ENCODE results near the gene EYS. TPM values are rescaled to one million over a fixed set of nuclear protein-coding genes. Genes with fewer than 3 reads are reported as not detected.

EYS gene
- total and polyA plus RNA-seq, 8 donors: 0.55 to 0.58 TPM; not detected in 6

- TF ChIP-seq EP300 (IDR thresholded peaks at IDR 0.05): no peak
- TF ChIP-seq POLR2A (IDR thresholded peaks at IDR 0.05): no peak
- TF ChIP-seq POLR2AphosphoS5 (IDR thresholded peaks at IDR 0.05): no peak
- no peak for TF ChIP-seq CTCF (IDR thresholded peaks at IDR 0.05)
- Histone ChIP-seq H3K4me3 (no peak overlapping the region), H3K4me1 (no peaks in the 10 kb centered on the region), H3K27me3 (no peaks in the 10 kb centered on the region), H3K27ac (no peak overlapping the region), H3K36me3 (no peaks in the 10 kb centered on the region), H3K9me3 (peaks cover 0 to 6% (median 0%) of the 10 kb centered on the region in 4 donors)
- intact Hi-C loops (cut with DNase I; ENCODE audit: low total_unique reads): no loop called here
- no peak for DNase-seq
- 74 to 85% (median 80%) methylated on average over 3 of the region's 3 CpGs for WGBS, 5 donors
Observed at GRCh38 chr6:65546894-65547293, 160.1 kb downstream of the EYS start.

DNA sequence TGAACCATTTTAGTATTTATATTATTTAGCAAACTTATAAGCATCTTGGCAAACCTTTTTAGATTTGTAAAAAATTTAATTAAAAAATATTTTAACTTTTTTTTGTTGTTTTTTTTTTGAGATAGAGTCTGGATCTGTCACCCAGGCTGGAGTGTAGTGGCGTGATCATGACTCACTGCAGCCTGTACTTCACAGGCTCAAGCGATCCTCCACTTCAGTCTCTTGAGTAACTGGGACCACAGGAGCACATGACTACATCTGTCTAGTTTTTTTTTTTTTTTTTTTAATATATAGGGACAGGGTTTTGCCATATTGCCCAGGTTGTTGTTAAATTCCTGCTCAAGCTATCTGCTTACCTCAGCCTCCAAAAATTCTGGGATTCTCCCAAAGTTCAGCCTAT lies 161.1 kb downstream of the EYS start:
- Histone ChIP-seq H3K4me1 (no peaks in the 10 kb centered on the region), H3K36me3 (no peaks in the 10 kb centered on the region), H3K9me3 (peaks cover 0 to 6% (median 0%) of the 10 kb centered on the region in 4 donors), H3K4me3 (no peak overlapping the region), H3K27me3 (no peaks in the 10 kb centered on the region), H3K27ac (no peak overlapping the region)
- intact Hi-C loops (cut with DNase I; ENCODE audit: low total_unique reads): no loop called here
- WGBS, 5 donors: 83 to 88% (median 85%) methylated on average over 2 of the region's 2 CpGs
- TF ChIP-seq EP300 (IDR thresholded peaks at IDR 0.05) (no peak), POLR2A (IDR thresholded peaks at IDR 0.05) (no peak), CTCF (IDR thresholded peaks at IDR 0.05) (no peak), POLR2AphosphoS5 (IDR thresholded peaks at IDR 0.05) (no peak)
- DNase-seq: no peak

GRCh38 chr6:65538644-65539043 lies 168.4 kb downstream of the EYS start:
- H3K36me3 ChIP-seq: no peaks in the 10 kb centered on the region
- 89 to 94% (median 91%) methylated on average over 1 of the region's 1 CpG for WGBS, 5 donors
- H3K4me1 ChIP-seq: no peaks in the 10 kb centered on the region
- TF ChIP-seq CTCF (IDR thresholded peaks at IDR 0.05) (no peak), POLR2AphosphoS5 (IDR thresholded peaks at IDR 0.05) (no peak), POLR2A (IDR thresholded peaks at IDR 0.05) (no peak), EP300 (IDR thresholded peaks at IDR 0.05) (no peak)
- H3K27ac ChIP-seq: no peak overlapping the region
- intact Hi-C loops (cut with DNase I; ENCODE audit: low total_unique reads): no loop called here
- no peaks in the 10 kb centered on the region for H3K27me3 ChIP-seq
- DNase-seq: no peak
- peaks cover 0 to 7% (median 3%) of the 10 kb centered on the region in 4 donors for H3K9me3 ChIP-seq
- H3K4me3 ChIP-seq: no peak overlapping the region

- Histone ChIP-seq H3K4me3 (no peak overlapping the region), H3K27ac (no peak overlapping the region), H3K9me3 (peaks cover 0 to 7% (median 3%) of the 10 kb centered on the region in 4 donors), H3K4me1 (no peaks in the 10 kb centered on the region), H3K27me3 (no peaks in the 10 kb centered on the region), H3K36me3 (no peaks in the 10 kb centered on the region)
- WGBS, 5 donors: 81 to 92% (median 89%) methylated on average over 2 of the region's 2 CpGs
- intact Hi-C loops (cut with DNase I; ENCODE audit: low total_unique reads): no loop called here
- DNase-seq: no peak
- TF ChIP-seq CTCF (IDR thresholded peaks at IDR 0.05): no peak
- no peak for TF ChIP-seq POLR2A (IDR thresholded peaks at IDR 0.05)
- no peak for TF ChIP-seq POLR2AphosphoS5 (IDR thresholded peaks at IDR 0.05)
- no peak for TF ChIP-seq EP300 (IDR thresholded peaks at IDR 0.05)
Observed at GRCh38 chr6:65537600-65537999, 169.4 kb downstream of the EYS start.

All from stomach (tissue), 9 donors.